Uterus (tissue), 2 donors: ENCODE measurements around the gene USH1G.

Experiments used
- CTCF ChIP-seq, 4 experiments: fragments of 200-600 bp in 2 of 4; fragments of 450-650 bp in 2 of 4; sonication (generic) in 2 of 4; IDR thresholded peaks; one replicate each; pipeline ENCODE4 v1.5.1; 2016 to 2019; ENCODE audit warnings: antibody characterized with exemption in 4 of 4, mild to moderate bottlenecking in 2 of 4, moderate library complexity in 1 of 4
- POLR2A ChIP-seq, 2 donors: fragments of 450-650 bp; IDR thresholded peaks; one replicate each; pipeline ENCODE4 v1.6.1; 2016; ENCODE audit warnings: antibody characterized with exemption in 2 of 2, mild to moderate bottlenecking in 1 of 2, moderate library complexity in 1 of 2

- TF ChIP-seq CTCF (IDR thresholded peaks at IDR 0.05) (peak in 1 of 4 experiments; percentile 13), POLR2A (IDR thresholded peaks at IDR 0.05) (no peak)
Measured at GRCh38 chr17:74960570-74961342, 37.7 kb upstream of the USH1G start.
